Endothelial cell of umbilical vein (primary cell): ENCODE data around the gene ZBTB20.

Experiments
- EZH2 ChIP-seq: IDR thresholded peaks from 2 replicates; pipeline ENCODE4 v1.6.1; 2012; ENCODE audit warnings: borderline replicate concordance, low read depth, mild to moderate bottlenecking, moderate library complexity, low read length, inconsistent platforms; ENCODE audit not compliant: severe bottlenecking
- FOS ChIP-seq: IDR thresholded peaks from 2 replicates; pipeline ENCODE4 v1.6.1; 2011; ENCODE audit warnings: mild to moderate bottlenecking, low read length, moderate library complexity, borderline replicate concordance; ENCODE audit not compliant: insufficient read depth
- MAX ChIP-seq: IDR thresholded peaks from 2 replicates; pipeline ENCODE4 v1.6.1; 2011; ENCODE audit not compliant: insufficient read depth, insufficient read length
- POLR2A ChIP-seq: IDR thresholded peaks from 2 replicates; pipeline ENCODE4 v1.6.1; 2012; ENCODE audit warnings: low read depth, mild to moderate bottlenecking, control low read depth, low read length
- POLR2AphosphoS5 ChIP-seq: IDR thresholded peaks from 2 replicates; pipeline ENCODE4 v1.6.1; 2012; ENCODE audit warnings: low read depth, mild to moderate bottlenecking, control low read depth, low read length, moderate library complexity; ENCODE audit not compliant: insufficient read depth

DNA sequence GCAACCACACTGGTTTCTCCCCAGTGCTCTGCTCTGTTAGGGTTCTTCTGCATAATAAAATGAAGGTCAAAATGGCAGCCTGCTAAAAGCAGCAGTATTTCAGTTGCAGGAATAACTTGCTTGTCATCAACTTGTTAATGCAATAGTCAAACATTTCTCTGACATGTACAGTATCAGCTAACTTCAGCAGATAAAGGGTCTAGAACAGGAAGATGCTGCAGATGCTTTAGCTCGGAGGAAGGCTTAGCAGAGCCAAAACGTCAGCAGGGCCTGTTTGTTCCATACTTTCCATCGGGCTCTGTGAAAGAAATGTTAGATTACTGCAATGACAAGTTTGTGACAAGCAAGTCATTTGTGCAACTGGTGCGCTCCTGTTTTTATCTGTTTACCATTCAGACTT lies 561.4 kb downstream of the ZBTB20 start:
- TF ChIP-seq POLR2A (no peak), POLR2AphosphoS5 (no peak), MAX (no peak), EZH2 (no peak), FOS (no peak)
